HUES48 (cell line): ENCODE data around the gene ZNF362.

Experiments used
- H3K27ac ChIP-seq: one replicate; pipeline ENCODE4 v1.7.0; 2013; ENCODE audit warnings: low read depth, low read length, inconsistent platforms
- H3K27me3 ChIP-seq: 2 replicates; pipeline ENCODE4 v1.6.1; 2013; ENCODE audit warnings: mild to moderate bottlenecking, low read length; ENCODE audit not compliant: control insufficient read depth, insufficient read depth
- H3K36me3 ChIP-seq: 2 replicates; pipeline ENCODE4 v1.6.1; 2013; ENCODE audit warnings: low read length; ENCODE audit not compliant: control insufficient read depth, insufficient read depth
- H3K4me1 ChIP-seq: 2 replicates; pipeline ENCODE4 v1.6.1; 2013; ENCODE audit warnings: mild to moderate bottlenecking, low read length; ENCODE audit not compliant: control insufficient read depth, insufficient read depth
- H3K4me3 ChIP-seq: 2 replicates; pipeline ENCODE4 v1.5.1; 2013; ENCODE audit warnings: mild to moderate bottlenecking, low read depth, low read length
- H3K9ac ChIP-seq: 2 replicates; pipeline ENCODE4 v1.6.1; 2013; ENCODE audit warnings: mild to moderate bottlenecking, low read depth, low read length, moderate library complexity
- H3K9me3 ChIP-seq: 2 replicates; pipeline ENCODE4 v1.6.1; 2013; ENCODE audit warnings: low read length; ENCODE audit not compliant: control insufficient read depth, insufficient read depth

The ZNF362 gene

GRCh38 chr1:33297911-33298622 lies 41.8 kb downstream of the ZNF362 start:
- Histone ChIP-seq H3K4me3 (no peak overlapping the region), H3K36me3 (peaks cover 36% of the 10 kb centered on the region), H3K27me3 (no peaks in the 10 kb centered on the region), H3K27ac (no peak overlapping the region), H3K9me3 (no peaks in the 10 kb centered on the region), H3K4me1 (no peaks in the 10 kb centered on the region), H3K9ac (no peak overlapping the region)

- Histone ChIP-seq H3K27ac (no peak overlapping the region), H3K36me3 (peaks cover 29% of the 10 kb centered on the region), H3K9me3 (no peaks in the 10 kb centered on the region), H3K9ac (no peak overlapping the region), H3K4me1 (no peaks in the 10 kb centered on the region), H3K4me3 (no peak overlapping the region), H3K27me3 (no peaks in the 10 kb centered on the region)
Measured at GRCh38 chr1:33298623-33299277, 42.5 kb downstream of the ZNF362 start.

- H3K9ac ChIP-seq: no peak overlapping the region
Measured at GRCh38 chr1:33299461-33300155, 43.3 kb downstream of the ZNF362 start.

GRCh38 chr1:33300673-33301072 lies 44.4 kb downstream of the ZNF362 start:
- no peak overlapping the region for H3K4me3 ChIP-seq
- peaks cover 23% of the 10 kb centered on the region for H3K36me3 ChIP-seq
- H3K4me1 ChIP-seq: no peaks in the 10 kb centered on the region
- H3K27me3 ChIP-seq: peaks cover 2% of the 10 kb centered on the region
- H3K9me3 ChIP-seq: no peaks in the 10 kb centered on the region
- H3K9ac ChIP-seq: no peak overlapping the region
- no peak overlapping the region for H3K27ac ChIP-seq

More at GRCh38 chr1:33299461-33300155, 43.3 kb downstream of the ZNF362 start:
- Histone ChIP-seq H3K4me1 (no peaks in the 10 kb centered on the region), H3K9me3 (no peaks in the 10 kb centered on the region), H3K4me3 (no peak overlapping the region), H3K36me3 (peaks cover 24% of the 10 kb centered on the region), H3K27me3 (no peaks in the 10 kb centered on the region), H3K27ac (no peak overlapping the region)

GRCh38 chr1:33301273-33301984 lies 45.1 kb downstream of the ZNF362 start:
- H3K9ac ChIP-seq: no peak overlapping the region
- no peaks in the 10 kb centered on the region for H3K4me1 ChIP-seq
- no peak overlapping the region for H3K27ac ChIP-seq
- H3K27me3 ChIP-seq: peaks cover 9% of the 10 kb centered on the region
- no peak overlapping the region for H3K4me3 ChIP-seq
- peaks cover 16% of the 10 kb centered on the region for H3K36me3 ChIP-seq
- no peaks in the 10 kb centered on the region for H3K9me3 ChIP-seq

- peaks cover 18% of the 10 kb centered on the region for H3K27me3 ChIP-seq
- H3K9ac ChIP-seq: no peak overlapping the region
- H3K9me3 ChIP-seq: no peaks in the 10 kb centered on the region
- no peak overlapping the region for H3K4me3 ChIP-seq
- no peaks in the 10 kb centered on the region; the same call in 1 of the 2 replicates for H3K4me1 ChIP-seq
- peaks cover 9% of the 10 kb centered on the region for H3K36me3 ChIP-seq
- H3K27ac ChIP-seq: no peak overlapping the region
Measured at GRCh38 chr1:33302325-33302724, 46.0 kb downstream of the ZNF362 start.

- no peak overlapping the region for H3K27ac ChIP-seq
- H3K4me3 ChIP-seq: no peak overlapping the region
- H3K4me1 ChIP-seq: no peaks in the 10 kb centered on the region; the same call in 1 of the 2 replicates
- no peaks in the 10 kb centered on the region for H3K36me3 ChIP-seq
- no peak overlapping the region for H3K9ac ChIP-seq
- peaks cover 18% of the 10 kb centered on the region for H3K27me3 ChIP-seq
- no peaks in the 10 kb centered on the region for H3K9me3 ChIP-seq
Measured at GRCh38 chr1:33305016-33305415, 48.7 kb downstream of the ZNF362 start.

DNA sequence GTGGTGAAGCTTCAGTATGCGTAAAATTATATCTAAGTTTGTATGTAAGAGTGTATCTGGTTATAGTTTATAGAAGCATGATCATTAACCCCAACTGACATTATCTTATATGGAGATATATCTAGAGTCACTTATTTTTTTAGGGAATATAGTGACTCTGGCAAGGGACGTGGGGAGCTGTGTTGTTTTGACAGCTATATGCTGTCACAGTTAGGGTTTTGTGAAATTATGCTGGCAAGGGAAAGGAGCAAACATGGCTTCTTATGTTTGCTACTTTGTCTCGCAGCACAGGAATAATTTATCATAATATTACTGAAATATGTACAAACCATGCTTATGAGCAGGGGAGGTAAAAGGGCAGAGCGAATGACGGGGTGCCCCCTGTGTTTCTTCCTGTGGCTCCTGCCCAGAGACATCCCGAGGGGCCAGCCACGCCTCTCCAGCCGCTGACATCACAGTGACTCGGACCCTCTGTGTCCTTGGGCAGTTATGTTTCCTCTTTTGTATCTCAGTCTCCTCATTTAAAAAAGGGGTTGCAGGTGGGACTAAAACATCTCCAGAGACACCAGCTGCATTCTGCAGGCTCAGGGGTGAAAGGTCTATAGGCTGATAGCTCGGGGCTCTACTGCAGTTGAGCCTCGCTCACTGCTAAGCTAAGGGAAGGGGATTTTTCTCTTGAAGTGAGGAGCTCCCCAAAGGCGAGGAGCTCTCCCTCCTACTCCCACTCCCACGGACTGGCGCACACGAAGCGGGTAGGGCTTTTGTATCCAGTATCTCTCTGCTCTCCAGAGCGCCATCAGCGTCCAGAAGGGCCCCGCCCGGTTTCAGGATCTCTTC lies 49.7 kb downstream of the ZNF362 start:
- Histone ChIP-seq H3K27ac (no peak overlapping the region), H3K4me3 (peak overlapping the region; percentile 42; the same call in 1 of the 2 replicates), H3K36me3 (no peaks in the 10 kb centered on the region), H3K4me1 (no peaks in the 10 kb centered on the region; the same call in 1 of the 2 replicates), H3K9ac (no peak overlapping the region), H3K27me3 (peaks cover 18% of the 10 kb centered on the region), H3K9me3 (no peaks in the 10 kb centered on the region)

DNA sequence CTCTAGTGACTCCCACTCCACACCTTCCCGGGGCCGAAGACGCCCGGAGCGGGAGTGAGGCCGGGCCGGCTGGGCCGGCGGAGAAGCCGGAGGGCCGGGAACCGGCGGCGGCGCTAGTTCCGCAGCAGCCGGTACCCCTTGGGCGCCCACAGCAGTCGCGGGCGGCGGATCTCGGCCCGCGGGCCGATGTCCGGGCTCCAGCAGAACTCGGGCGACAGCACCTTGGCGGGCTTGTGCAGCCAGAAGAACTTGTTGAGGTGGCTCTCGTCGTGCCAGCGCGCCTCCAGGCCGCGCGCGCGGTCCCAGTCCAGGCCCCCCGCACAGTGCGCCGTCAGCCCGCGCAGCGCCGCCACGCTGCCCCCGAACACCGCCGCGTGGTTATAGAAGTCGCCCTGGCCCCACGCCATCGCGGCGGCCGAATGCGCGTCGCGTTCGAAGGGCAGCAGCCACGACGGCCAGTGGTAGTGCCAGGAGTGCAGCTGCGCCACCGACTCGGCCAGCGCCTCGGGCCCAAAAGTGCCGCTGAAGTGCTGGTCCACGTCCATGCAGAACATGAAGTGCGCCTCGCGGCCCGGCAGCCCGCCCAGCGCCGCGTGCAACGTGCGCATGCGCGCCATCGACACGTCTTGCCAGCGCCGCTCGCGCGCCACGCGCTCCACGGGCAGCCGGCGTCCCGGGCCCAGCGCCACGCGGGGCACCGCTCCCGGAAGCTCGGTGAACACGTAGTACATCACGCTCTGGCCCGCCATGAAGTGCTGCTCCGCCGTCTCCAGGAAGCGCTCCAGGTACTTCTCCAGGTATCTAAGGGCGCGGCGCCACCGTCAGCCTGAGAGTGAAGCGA lies 50.6 kb downstream of the ZNF362 start:
- H3K27me3 ChIP-seq: peaks cover 18% of the 10 kb centered on the region
- H3K4me3 ChIP-seq: peak overlapping the region; percentile 42; the same call in 1 of the 2 replicates
- no peak overlapping the region for H3K27ac ChIP-seq
- no peak overlapping the region for H3K9ac ChIP-seq
- no peaks in the 10 kb centered on the region for H3K9me3 ChIP-seq
- no peaks in the 10 kb centered on the region for H3K36me3 ChIP-seq
- H3K4me1 ChIP-seq: no peaks in the 10 kb centered on the region; the same call in 1 of the 2 replicates
